Thoracic aorta (tissue), 2 donors: ENCODE data around the gene SKIC8. TPM values are rescaled to one million over a fixed set of nuclear protein-coding genes. Genes with fewer than 3 reads are reported as not detected.
"Not testable (repeated sequence)": the region's sequence is repeated elsewhere in the genome, so short reads cannot be mapped to it uniquely, and the experiment has no call there.

Experiments used
- ATAC-seq: fragments of 150-250 bp; one replicate; pipeline ENCODE4 v1.8.0; 2017; ENCODE audit warnings: low read depth; ENCODE audit not compliant: insufficient number of reproducible peaks, low FRiP score
- DNase-seq: peaks from one replicate; pipeline ENCODE4 v3.0.0-alpha.2; 2020; ENCODE audit warnings: low spot score
- H3K27ac ChIP-seq, 2 donors: fragments of 200-600 bp; sonication (generic); 1 replicate in 1 of 2; 2 replicates in 1 of 2; pipeline ENCODE4 v1.5.1; 2016; ENCODE audit warnings: mild to moderate bottlenecking in 2 of 2, moderate library complexity in 2 of 2
- H3K27me3 ChIP-seq: fragments of 200-600 bp; sonication (generic); replicated peaks from 2 replicates; pipeline ENCODE4 v1.6.0; 2016; ENCODE audit warnings: mild to moderate bottlenecking; ENCODE audit not compliant: insufficient read depth
- H3K36me3 ChIP-seq: fragments of 200-600 bp; sonication (generic); one replicate; pipeline ENCODE4 v1.5.1; 2016
- H3K4me1 ChIP-seq, 2 donors: fragments of 200-600 bp; sonication (generic); 1 replicate in 1 of 2; 2 replicates in 1 of 2; pipeline versions ENCODE4 v1.5.1 to v1.6.0; 2016; ENCODE audit warnings: low read depth in 2 of 2, mild to moderate bottlenecking in 1 of 2; ENCODE audit not compliant: control insufficient read depth in 1 of 2
- H3K4me3 ChIP-seq: fragments of 200-600 bp; sonication (generic); 2 replicates; pipeline ENCODE4 v1.5.1; 2016; ENCODE audit warnings: mild to moderate bottlenecking
- H3K9me3 ChIP-seq: fragments of 200-600 bp; sonication (generic); 2 replicates; pipeline ENCODE4 v1.5.1; 2016
- total RNA-seq, 2 donors: library from RNA; depleted of rRNA; stranded (reverse); fragments of >200 nt; gene quantifications; one replicate each; pipeline versions ENCODE4 v1.1.0 to v1.2.3, GENCODE V29; 2016
- TF ChIP-seq, protein P1 (sequence below): fragments of 200-600 bp; sonication (generic); IDR thresholded peaks from one replicate; pipeline ENCODE4 v1.5.1; 2019; ENCODE audit warnings: antibody characterized with exemption

The SKIC8 gene
- total RNA-seq, 2 donors from 2014 or later: 41.6 to 74.2 TPM

DNA sequence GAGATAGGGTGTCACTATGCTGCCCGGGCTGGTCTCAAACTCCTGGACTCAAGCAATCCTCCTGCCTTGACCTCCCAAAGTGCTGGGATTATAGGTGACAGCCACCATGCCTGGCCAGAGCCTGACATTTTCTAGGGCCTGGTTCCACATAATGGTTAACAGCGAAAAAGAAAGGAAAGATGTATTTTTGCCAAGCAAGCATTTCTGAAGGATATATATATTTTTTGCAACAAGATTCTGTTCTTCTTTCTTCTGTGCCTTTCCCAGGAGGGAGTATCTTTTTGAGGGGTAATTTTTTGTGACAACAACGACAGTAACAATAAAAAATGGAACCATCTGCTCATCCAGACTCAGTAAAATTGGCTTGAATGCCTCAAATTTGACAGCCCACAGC lies 43.4 kb downstream of the SKIC8 start:
- DNase-seq: no peak
- Histone ChIP-seq H3K4me3 (no peak overlapping the region), H3K36me3 (no peaks in the 10 kb centered on the region), H3K27ac (no peak overlapping the region), H3K4me1 (no peaks in the 10 kb centered on the region), H3K27me3 (no peaks in the 10 kb centered on the region), H3K9me3 (no peaks in the 10 kb centered on the region)
- ATAC-seq: no peak
- TF ChIP-seq, protein P1, sequence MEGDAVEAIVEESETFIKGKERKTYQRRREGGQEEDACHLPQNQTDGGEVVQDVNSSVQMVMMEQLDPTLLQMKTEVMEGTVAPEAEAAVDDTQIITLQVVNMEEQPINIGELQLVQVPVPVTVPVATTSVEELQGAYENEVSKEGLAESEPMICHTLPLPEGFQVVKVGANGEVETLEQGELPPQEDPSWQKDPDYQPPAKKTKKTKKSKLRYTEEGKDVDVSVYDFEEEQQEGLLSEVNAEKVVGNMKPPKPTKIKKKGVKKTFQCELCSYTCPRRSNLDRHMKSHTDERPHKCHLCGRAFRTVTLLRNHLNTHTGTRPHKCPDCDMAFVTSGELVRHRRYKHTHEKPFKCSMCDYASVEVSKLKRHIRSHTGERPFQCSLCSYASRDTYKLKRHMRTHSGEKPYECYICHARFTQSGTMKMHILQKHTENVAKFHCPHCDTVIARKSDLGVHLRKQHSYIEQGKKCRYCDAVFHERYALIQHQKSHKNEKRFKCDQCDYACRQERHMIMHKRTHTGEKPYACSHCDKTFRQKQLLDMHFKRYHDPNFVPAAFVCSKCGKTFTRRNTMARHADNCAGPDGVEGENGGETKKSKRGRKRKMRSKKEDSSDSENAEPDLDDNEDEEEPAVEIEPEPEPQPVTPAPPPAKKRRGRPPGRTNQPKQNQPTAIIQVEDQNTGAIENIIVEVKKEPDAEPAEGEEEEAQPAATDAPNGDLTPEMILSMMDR: no peak

DNA sequence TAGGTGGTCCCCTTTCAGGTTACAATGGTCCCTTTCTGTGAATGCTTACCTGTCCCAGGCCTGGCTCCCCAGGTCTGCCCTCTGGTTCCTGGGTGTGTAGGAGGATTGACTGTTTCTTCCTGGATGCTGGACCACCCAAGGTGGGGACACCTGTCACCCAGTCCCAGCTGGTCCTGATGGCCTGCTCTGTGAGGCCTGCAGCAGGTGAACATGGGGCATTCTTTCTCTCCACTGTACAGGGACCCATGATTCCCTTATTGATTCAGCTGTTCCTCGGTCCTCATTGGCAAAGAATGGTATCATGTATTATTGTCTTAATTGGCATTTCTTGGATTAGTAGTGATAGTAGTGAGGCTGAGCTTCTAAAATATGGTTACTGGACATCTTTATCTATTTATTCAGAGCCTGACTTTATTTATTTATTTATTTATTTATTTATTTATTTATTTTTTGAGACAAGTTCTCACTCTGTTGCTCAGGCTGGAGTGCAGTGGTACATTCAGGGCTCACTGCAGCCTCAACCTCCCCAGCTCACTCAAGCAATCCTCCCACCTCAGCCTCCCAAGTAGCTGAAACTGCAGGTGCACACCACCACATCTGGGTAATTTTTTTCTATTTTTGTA lies 43.9 kb downstream of the SKIC8 start:
- no peak for DNase-seq
- no peak overlapping the region for H3K4me3 ChIP-seq
- no peaks in the 10 kb centered on the region for H3K4me1 ChIP-seq
- no peak overlapping the region for H3K27ac ChIP-seq
- no peak for ATAC-seq
- H3K27me3 ChIP-seq: no peaks in the 10 kb centered on the region
- H3K36me3 ChIP-seq: no peaks in the 10 kb centered on the region
- TF ChIP-seq, protein P1: no peak
- H3K9me3 ChIP-seq: no peaks in the 10 kb centered on the region

DNA sequence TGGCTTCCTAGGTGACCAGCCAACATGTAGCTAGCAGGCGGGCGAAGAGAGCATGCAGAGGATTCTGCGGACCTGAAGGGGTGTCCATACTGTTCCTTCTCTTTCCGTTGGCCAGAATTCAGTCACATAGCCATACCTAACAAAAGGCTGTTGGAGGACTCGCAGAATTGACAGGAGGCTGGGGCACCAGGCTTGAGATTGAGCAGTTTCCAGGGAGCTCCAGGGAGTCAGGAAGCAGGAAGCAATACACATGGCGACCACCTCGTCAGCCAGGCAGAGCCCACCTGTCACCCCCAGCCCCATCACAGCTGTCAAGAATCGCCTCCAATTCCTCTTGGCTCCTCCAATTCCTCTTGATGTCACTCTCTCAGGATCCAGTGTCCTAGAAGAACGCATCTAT lies 48.3 kb downstream of the SKIC8 start:
- Histone ChIP-seq H3K27ac (no peak overlapping the region), H3K36me3 (no peaks in the 10 kb centered on the region), H3K9me3 (no peaks in the 10 kb centered on the region), H3K4me3 (no peak overlapping the region), H3K4me1 (no peaks in the 10 kb centered on the region), H3K27me3 (no peaks in the 10 kb centered on the region)
- ATAC-seq (no peak), DNase-seq (no peak)
- TF ChIP-seq, protein P1: no peak

DNA sequence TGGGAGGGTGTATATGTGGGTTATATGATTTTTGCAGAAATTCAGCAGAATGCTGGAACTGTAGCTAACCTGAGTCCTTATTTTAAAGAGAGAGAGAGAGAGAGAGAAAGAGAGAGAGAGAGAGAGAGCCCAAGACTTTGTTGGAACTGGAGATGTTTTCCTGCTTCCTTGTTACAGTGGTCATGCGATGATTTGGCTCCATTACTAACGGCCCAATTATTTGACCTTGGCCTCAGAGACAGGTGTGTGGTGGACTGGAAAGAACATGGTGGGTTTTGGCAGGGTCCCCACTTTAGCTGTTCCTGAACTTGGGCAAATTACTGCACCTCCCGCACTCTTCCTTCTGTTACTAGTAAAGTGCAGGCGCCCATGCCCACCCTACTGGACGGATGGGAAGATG lies 50.3 kb downstream of the SKIC8 start:
- TF ChIP-seq, protein P1: no peak
- ATAC-seq (no peak), DNase-seq (no peak)
- Histone ChIP-seq H3K4me3 (no peak overlapping the region), H3K27ac (no peak overlapping the region), H3K9me3 (no peaks in the 10 kb centered on the region), H3K27me3 (no peaks in the 10 kb centered on the region), H3K4me1 (no peaks in the 10 kb centered on the region), H3K36me3 (no peaks in the 10 kb centered on the region)

DNA sequence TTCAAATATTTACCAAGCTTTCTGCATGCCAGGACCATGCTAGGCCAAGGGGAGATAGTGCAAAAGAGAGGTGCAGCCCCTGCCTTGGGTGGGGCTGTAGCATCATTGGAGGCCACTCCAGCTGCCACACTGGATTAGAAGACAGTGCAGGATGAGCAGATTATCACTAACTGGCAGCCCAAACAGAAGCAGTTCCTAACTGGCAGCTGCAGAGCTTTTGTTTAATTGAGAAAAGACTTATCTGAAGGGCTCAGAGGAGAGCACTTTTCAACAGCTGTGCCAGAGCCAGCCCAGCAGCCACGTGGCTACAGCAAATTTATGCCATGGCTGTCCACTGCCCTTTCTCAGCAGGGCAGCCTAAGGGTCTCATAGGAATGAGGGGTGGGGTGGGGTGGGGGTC lies 51.5 kb downstream of the SKIC8 start:
- no peak overlapping the region for H3K4me3 ChIP-seq
- no peaks in the 10 kb centered on the region for H3K4me1 ChIP-seq
- H3K27me3 ChIP-seq: no peaks in the 10 kb centered on the region
- H3K36me3 ChIP-seq: no peaks in the 10 kb centered on the region
- ATAC-seq (no peak), DNase-seq (no peak)
- TF ChIP-seq, protein P1: no peak
- no peak overlapping the region for H3K27ac ChIP-seq
- H3K9me3 ChIP-seq: no peaks in the 10 kb centered on the region

DNA sequence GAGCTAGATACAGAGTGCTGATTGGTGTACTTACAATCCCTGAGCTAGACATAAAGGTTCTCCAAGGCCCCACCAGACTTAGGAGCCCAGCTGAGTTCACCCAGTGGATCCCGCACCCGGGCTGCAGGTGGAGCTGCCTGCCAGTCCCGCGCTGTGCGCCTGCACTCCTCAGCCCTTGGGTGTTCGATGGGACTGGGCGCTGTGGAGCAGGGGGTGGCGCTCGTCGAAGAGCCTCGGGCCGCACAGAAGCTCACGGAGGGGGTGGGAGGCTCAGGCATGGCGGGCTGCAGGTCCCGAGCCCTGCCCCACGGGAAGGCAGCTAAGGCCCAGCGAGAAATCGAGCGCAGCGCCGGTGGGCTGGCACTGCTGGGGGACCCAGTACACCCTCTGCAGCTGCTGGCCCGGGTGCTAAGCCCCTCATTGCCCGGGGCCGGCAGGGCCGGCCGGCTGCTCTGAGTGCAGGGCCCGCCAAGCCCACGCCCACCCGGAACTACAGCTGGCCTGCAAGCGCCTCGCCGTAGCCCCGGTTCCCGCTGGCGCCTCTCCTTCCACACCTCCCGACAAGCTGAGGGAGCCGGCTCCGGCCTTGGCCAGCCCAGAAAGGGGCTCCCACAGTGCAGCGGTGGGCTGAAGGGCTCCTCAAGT lies 53.3 kb downstream of the SKIC8 start:
- not testable (repeated sequence) for H3K4me3 ChIP-seq, H3K27me3 ChIP-seq, H3K9me3 ChIP-seq, ATAC-seq, H3K27ac ChIP-seq, H3K4me1 ChIP-seq, DNase-seq, H3K36me3 ChIP-seq

DNA sequence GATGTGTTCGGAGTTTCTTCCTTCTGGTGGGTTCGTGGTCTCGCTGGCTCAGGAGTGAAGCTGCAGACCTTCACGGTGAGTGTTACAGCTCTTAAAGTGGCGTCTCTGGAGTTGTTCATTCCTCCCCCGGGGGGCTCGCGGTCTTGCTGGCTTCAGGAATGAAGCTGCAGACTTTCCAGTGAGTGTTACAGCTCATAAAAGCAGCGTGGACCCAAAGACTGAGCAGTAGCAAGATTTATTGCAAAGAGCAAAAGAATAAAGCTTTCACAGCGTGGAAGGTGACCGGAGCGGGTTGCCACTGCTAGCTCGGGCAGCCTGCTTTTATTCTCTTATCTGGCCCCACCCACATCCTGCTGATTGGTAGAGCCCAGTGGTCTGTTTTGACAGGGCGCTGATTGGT lies 54.0 kb downstream of the SKIC8 start:
- not testable (repeated sequence) for H3K27ac ChIP-seq, H3K4me1 ChIP-seq, H3K36me3 ChIP-seq, H3K4me3 ChIP-seq, ATAC-seq, H3K27me3 ChIP-seq, H3K9me3 ChIP-seq, DNase-seq
